GM12873 (cell line): ENCODE results near the gene PTGIR.

Experiments
- TF ChIP-seq, protein P1 (sequence below): IDR thresholded peaks from 2 replicates; pipeline ENCODE4 v1.5.1; 2012; ENCODE audit warnings: low read depth, mild to moderate bottlenecking, moderate library complexity, low read length, control low read depth; ENCODE audit not compliant: insufficient read depth; ENCODE audit errors: missing control alignments

PTGIR gene

DNA sequence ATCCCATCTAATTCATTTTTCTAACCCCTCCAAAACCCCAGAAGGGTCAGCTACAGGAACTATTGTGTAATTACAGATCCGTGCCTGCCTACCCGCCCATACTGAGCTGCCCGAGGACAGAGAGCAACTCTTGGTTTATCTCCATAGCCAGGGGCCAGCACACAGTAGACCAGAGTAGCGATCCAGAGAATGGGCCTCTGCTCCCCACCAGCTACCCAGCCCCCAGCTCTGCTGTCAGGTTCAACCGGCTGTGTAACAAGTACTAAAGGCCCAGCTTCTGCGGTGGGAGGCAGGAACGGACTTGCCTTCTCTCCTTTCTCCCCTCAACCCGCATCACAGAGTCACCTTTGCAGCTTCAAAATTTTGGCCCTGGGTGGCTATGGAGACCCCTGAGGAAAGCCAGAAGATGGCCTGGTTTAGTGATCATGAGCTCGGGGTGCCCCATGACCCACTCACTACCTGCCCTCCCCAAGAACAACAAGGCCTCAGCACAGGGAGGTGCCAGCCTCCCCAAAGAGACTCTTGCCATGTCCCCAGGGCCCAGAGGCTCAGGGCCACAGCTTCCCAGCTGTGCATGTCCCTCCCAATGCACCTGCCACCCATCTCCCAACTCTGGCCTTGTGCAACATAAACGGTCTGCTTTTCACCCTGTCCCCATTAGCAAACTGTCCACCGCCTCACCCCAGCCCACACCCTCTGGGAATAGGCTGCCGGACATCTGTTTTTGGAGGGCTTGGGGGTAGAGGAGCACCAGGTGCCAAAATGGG is 18.0 kb downstream of the PTGIR start:
- TF ChIP-seq, protein P1, sequence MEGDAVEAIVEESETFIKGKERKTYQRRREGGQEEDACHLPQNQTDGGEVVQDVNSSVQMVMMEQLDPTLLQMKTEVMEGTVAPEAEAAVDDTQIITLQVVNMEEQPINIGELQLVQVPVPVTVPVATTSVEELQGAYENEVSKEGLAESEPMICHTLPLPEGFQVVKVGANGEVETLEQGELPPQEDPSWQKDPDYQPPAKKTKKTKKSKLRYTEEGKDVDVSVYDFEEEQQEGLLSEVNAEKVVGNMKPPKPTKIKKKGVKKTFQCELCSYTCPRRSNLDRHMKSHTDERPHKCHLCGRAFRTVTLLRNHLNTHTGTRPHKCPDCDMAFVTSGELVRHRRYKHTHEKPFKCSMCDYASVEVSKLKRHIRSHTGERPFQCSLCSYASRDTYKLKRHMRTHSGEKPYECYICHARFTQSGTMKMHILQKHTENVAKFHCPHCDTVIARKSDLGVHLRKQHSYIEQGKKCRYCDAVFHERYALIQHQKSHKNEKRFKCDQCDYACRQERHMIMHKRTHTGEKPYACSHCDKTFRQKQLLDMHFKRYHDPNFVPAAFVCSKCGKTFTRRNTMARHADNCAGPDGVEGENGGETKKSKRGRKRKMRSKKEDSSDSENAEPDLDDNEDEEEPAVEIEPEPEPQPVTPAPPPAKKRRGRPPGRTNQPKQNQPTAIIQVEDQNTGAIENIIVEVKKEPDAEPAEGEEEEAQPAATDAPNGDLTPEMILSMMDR: no peak

DNA sequence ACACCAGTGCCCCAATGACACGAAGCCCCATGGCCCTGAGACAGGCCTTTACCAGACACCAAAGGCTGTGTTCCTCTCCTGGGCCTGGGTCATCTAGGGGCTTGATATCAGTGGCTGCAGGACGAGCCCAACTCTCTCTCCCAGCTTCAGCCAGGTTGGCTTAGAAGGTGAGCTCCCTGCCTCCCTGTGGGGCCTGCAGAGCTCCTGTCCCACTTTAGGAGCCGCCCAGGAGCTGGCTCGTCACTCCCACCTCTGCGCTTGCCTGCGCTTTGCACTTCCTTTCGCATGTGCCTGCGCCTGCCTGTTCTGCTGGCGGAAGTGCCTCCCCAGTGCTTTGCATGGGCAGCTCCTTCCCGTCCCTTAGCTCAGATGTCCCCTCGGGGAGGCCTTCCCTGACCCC is 18.9 kb downstream of the PTGIR start:
- TF ChIP-seq, protein P1: no peak

DNA sequence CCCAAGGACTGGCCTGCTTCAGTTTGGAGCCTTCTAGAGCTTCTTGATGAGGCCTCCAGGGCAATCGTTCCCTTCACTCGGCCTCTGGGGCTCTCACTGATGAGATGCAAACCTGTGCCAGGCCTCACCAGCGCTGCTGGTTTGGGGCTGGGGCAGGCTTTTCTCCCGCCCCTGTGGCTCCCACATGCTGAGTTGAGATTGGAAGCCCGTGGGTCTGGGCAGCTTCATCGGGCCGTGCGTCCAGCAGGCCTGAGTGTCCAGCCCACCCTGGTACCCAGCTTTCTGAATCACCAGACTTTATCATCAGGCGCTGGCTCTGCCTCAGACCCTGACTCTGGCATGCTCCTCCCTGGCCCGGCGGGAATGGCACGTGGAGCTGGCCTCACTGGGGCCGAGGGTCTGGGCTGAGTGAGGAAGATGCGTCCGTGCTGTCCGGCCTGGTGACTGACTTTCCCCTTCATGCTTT is 19.5 kb downstream of the PTGIR start:
- TF ChIP-seq, protein P1: no peak

DNA sequence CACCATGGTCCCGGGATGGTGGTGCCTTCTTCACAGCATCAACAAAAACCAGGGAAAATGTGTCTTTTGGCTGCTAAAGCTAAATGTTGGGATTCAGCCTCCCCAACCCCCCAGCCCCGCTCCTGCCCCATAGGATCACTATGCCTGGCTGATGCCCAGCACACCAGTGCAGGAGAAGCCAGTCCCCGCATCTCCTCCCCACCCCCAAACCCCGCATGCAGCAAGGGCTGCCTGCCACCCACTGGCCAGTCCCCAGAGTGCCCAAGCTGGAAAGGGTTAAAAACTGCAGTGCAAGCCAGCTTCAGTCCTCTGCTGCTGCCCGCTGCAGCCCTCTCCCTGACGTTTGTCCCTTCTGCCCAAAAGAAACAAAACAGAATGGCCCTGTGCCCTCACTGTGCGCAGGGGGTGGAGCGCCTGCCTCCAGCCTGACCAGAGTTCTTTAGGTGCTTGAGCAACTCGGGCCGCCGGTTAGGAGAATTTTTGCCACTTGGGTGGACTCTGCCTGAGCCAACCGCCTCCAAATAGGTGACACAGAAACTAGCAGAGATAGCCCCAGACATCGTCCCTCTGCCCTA is 20.0 kb downstream of the PTGIR start:
- TF ChIP-seq, protein P1: no peak

DNA sequence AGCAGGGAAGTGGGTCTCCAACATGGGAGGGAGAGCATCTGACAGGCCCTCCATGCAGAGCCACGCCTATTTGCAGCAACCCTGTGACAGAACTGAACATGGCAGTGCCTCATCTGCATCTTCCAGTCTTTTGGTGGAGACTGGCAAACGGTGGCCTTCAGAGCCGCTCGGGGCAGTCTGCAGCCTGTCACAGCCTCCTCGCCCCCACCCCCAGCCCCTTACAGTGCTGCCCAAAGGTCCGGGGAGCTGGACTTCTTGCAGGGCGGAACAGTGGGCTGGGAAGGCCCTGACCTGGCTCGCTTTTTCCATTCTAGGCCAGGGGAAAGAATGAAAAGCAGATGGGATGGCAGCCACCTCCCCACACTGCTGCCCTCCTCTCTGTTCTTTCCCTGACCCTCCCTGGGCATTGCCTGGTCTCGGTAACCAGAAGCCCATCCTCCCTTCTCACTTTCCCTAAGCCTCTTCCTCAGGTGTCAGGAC is 21.1 kb downstream of the PTGIR start:
- TF ChIP-seq, protein P1: no peak

DNA sequence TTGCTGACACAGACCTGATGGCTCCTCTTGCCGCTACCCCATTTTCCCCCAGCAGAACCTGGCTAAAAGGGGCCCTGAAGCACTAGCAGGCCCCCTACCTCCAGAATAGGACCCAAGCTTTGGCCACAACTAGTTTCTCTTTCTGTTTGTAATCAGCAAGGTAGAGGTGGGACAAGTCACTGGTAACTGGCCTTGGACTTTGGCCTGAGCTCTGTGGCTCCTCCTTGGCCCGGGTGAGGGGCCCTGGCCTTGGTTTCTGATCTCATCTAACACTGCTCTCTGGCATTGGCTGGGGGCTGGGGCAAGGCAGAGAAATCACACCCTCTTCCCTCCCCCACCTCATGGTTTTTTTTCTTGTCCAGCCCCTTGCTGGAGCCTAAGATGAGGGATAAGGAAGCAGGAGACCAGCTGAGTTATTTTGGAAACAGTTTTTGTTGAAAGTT is 21.7 kb downstream of the PTGIR start:
- TF ChIP-seq, protein P1: no peak

DNA sequence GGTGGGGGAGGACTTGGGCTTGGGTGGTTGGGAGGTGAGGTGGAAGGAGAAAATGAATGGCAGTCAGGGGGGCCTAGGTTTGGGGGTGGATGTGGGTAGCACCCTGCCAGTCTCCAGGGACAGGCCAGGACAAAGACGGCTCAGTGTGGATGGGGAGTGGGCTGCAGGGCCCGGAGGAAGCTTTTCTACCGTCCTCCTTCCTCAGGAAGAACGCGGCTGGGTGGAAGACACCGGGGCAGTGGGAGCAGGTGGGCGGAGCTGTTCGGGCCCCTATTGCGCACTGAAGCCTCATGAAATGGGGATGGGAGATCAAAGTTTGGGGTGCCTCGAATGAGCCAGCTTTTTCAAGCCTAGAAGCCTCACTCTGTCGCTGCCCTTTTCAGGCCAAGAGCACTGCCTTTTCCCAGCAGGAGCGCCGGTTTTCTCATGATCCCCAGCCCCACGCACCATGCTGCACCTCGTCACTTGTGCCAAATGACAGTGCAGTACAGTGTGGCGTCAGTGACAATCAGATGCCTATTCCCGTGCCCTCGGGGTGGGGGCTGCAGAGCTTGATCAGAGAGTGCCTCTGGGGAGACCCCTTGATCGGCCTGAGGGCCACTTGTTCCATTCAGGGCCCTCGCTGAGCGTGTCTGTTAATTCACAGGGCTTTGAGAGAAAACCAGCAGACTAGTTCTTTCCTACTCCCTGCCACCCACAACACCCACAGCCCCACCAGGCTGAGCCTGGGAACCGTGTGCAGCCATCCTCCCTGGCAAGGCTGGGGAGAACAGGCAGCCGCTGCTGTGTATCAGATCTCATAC is 22.3 kb downstream of the PTGIR start:
- TF ChIP-seq, protein P1: no peak
